MCF 10A (cell line): ENCODE data around the gene PDE6H. TPM values are rescaled to one million over a fixed set of nuclear protein-coding genes. Genes with fewer than 3 reads are reported as not detected.

Source experiments
- BruUV-seq: library from RNA; stranded (reverse); fragments of 400-500 nt; replicated peaks from 2 replicates; lab custom pipeline; 2021; lab: Mats Ljungman, UMichigan
- CTCF ChIA-PET: fragments of 300-600 bp; sonication (Branson Sonifier 250); formaldehyde crosslinking; extraction: SDS; loops from one replicate; lab custom pipeline; 2021; ENCODE audit warnings: antibody characterized with exemption, inconsistent platforms; lab: Yijun Ruan, JAX
- POLR2A ChIA-PET: fragments of 300-600, 350-650 bp; sonication (Branson Sonifier 250); formaldehyde crosslinking; extraction: SDS; loops from one replicate; lab custom pipeline; 2020; ENCODE audit warnings: antibody characterized with exemption, inconsistent platforms; lab: Yijun Ruan, JAX
- DNase-seq: peaks from one replicate; pipeline ENCODE4 v3.0.0-alpha.2; 2018; ENCODE audit not compliant: unreplicated experiment
- H3K27ac Mint-ChIP-seq: one replicate; pipeline ENCODE4 v1.8.0; 2022; ENCODE audit warnings: mild to moderate bottlenecking, low read depth, mixed read lengths; ENCODE audit not compliant: unreplicated experiment
- H3K27me3 Mint-ChIP-seq: one replicate; pipeline ENCODE4 v1.8.0; 2022; ENCODE audit warnings: mixed read lengths; ENCODE audit not compliant: insufficient read depth, unreplicated experiment
- H3K36me3 Mint-ChIP-seq: one replicate; pipeline ENCODE4 v1.8.0; 2022; ENCODE audit warnings: mild to moderate bottlenecking, moderate library complexity, mixed read lengths; ENCODE audit not compliant: insufficient read depth, unreplicated experiment
- H3K4me1 Mint-ChIP-seq: one replicate; pipeline ENCODE4 v1.8.0; 2022; ENCODE audit warnings: mixed read lengths; ENCODE audit not compliant: insufficient read depth, unreplicated experiment
- H3K4me3 Mint-ChIP-seq: one replicate; pipeline ENCODE4 v1.8.0; 2022; ENCODE audit warnings: mild to moderate bottlenecking, moderate library complexity, mixed read lengths; ENCODE audit not compliant: unreplicated experiment
- H3K9me3 Mint-ChIP-seq: one replicate; pipeline ENCODE4 v1.8.0; 2022; ENCODE audit warnings: mixed read lengths; ENCODE audit not compliant: unreplicated experiment
- intact Hi-C: fragments of 100-400 bp; cut with micrococcal nuclease; formaldehyde crosslinking; loops from 2 replicates; pipeline ENCODE4 v1.14.1; 2022
- total RNA-seq: library from RNA; stranded (reverse); gene quantifications from 2 replicates; pipeline ENCODE4 v1.2.3, GENCODE V29; 2022
- TF ChIP-seq, protein P1 (sequence below): fragments of 200-600 bp; IDR thresholded peaks from one replicate; pipeline ENCODE4 v1.8.0; 2022; ENCODE audit warnings: antibody characterized with exemption, mild to moderate bottlenecking; ENCODE audit not compliant: unreplicated experiment

Gene PDE6H
- total RNA-seq, 1 experiment from 2014 or later: not detected

DNA sequence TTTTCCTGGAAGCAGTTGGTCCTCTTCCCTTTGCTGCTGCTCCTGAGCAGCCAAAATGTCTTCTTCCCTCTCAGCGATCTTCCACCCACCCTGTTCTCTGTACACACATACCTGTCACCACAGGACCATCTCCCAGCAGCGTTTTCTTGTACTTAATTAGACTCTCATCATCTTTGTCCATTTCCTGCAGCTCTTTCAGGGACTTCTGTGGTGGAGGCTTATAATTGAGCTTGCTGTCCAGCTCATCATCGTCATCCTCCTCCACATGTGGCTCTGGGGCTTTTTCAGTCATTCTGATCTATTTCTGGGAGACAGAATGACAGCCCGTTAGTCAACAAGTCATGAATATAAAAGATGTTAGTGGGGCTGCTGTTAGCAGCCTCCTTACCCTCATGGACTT lies 22.4 kb upstream of the PDE6H start:
- no TSS peak for BruUV-seq
- peak overlapping the region; percentile 77 for H3K27ac Mint-ChIP-seq
- TF ChIP-seq, protein P1, sequence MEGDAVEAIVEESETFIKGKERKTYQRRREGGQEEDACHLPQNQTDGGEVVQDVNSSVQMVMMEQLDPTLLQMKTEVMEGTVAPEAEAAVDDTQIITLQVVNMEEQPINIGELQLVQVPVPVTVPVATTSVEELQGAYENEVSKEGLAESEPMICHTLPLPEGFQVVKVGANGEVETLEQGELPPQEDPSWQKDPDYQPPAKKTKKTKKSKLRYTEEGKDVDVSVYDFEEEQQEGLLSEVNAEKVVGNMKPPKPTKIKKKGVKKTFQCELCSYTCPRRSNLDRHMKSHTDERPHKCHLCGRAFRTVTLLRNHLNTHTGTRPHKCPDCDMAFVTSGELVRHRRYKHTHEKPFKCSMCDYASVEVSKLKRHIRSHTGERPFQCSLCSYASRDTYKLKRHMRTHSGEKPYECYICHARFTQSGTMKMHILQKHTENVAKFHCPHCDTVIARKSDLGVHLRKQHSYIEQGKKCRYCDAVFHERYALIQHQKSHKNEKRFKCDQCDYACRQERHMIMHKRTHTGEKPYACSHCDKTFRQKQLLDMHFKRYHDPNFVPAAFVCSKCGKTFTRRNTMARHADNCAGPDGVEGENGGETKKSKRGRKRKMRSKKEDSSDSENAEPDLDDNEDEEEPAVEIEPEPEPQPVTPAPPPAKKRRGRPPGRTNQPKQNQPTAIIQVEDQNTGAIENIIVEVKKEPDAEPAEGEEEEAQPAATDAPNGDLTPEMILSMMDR: no peak
- DNase-seq: no peak
- H3K27me3 Mint-ChIP-seq: no peaks in the 10 kb centered on the region
- ChIA-PET CTCF (interaction anchor here (1.5 to 1.7 kb wide), 2 partner anchors 31 to 103 kb away, joined by 3 read pairs; no protein-coding TSS in a partner anchor), POLR2A (no interaction called here)
- H3K4me3 Mint-ChIP-seq: no peak overlapping the region
- no peaks in the 10 kb centered on the region for H3K9me3 Mint-ChIP-seq
- intact Hi-C loops: no loop called here
- H3K36me3 Mint-ChIP-seq: peaks cover 6% of the 10 kb centered on the region
- H3K4me1 Mint-ChIP-seq: peaks cover 50% of the 10 kb centered on the region

- TF ChIP-seq, protein P1: no peak
- ChIA-PET CTCF (interaction anchor here (1.5 to 1.7 kb wide), 2 partner anchors 30 to 103 kb away, joined by 3 read pairs; no protein-coding TSS in a partner anchor), POLR2A (interaction anchor here (0.7 kb wide), 1 partner anchor 78 kb away, joined by 5 read pairs; no protein-coding TSS in a partner anchor)
- Mint-ChIP-seq H3K4me1 (peaks cover 46% of the 10 kb centered on the region), H3K27me3 (no peaks in the 10 kb centered on the region), H3K9me3 (no peaks in the 10 kb centered on the region), H3K36me3 (peaks cover 6% of the 10 kb centered on the region), H3K4me3 (no peak overlapping the region), H3K27ac (peak overlapping the region; percentile 77)
- DNase-seq: peak; percentile 68
- intact Hi-C loops: no loop called here
- no TSS peak for BruUV-seq
Observed at GRCh38 chr12:14950982-14951746, 21.7 kb upstream of the PDE6H start.

DNA sequence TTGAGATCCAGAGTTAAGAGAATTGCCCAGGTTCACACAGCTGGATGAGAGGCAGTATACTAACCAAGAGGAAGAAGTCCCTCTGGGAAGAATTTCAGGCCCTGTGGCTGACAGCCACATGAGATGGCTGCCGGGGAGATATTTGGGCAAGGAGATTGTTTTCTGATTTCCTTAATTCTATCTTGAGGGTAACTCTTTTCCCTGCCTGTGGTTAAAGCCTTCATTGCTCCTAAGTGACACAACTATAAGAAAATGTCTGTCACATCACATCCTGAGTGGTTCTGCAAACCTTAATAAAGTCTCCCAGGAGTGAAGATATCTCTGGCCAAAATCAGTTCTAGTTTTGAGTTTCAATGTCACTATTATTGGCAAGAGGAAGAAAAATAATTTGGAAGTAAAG lies 21.0 kb upstream of the PDE6H start:
- peaks cover 6% of the 10 kb centered on the region for H3K36me3 Mint-ChIP-seq
- peaks cover 39% of the 10 kb centered on the region for H3K4me1 Mint-ChIP-seq
- TF ChIP-seq, protein P1: no peak
- intact Hi-C loops: no loop called here
- H3K27me3 Mint-ChIP-seq: no peaks in the 10 kb centered on the region
- no peak for DNase-seq
- ChIA-PET POLR2A (no interaction called here), CTCF (interaction anchor here (0.6 to 1.7 kb wide), 3 partner anchors 30 to 1681 kb away, joined by 3 read pairs; no protein-coding TSS in a partner anchor)
- H3K9me3 Mint-ChIP-seq: no peaks in the 10 kb centered on the region
- BruUV-seq: no TSS peak
- no peak overlapping the region for H3K4me3 Mint-ChIP-seq
- peak overlapping the region; percentile 77 for H3K27ac Mint-ChIP-seq

- H3K27ac Mint-ChIP-seq: peak overlapping the region; percentile 77
- TF ChIP-seq, protein P1: no peak
- CTCF ChIA-PET: interaction anchor here (0.5 to 1.7 kb wide), 4 partner anchors 51 to 1681 kb away, joined by 3 read pairs; no protein-coding TSS in a partner anchor
- no peak overlapping the region for H3K4me3 Mint-ChIP-seq
- intact Hi-C loops: no loop called here
- H3K9me3 Mint-ChIP-seq: no peaks in the 10 kb centered on the region
- peaks cover 3% of the 10 kb centered on the region for H3K36me3 Mint-ChIP-seq
- BruUV-seq: no TSS peak
- H3K4me1 Mint-ChIP-seq: peaks cover 40% of the 10 kb centered on the region
- POLR2A ChIA-PET: no interaction called here
- peak; percentile 83 for DNase-seq
- H3K27me3 Mint-ChIP-seq: no peaks in the 10 kb centered on the region
Observed at GRCh38 chr12:14952299-14952921, 20.4 kb upstream of the PDE6H start.
